HG02973 (cell line): ENCODE measurements around the gene DNAJC15.

Experiments
- ATAC-seq: cut with Tn5 transposase; IDR thresholded peaks from one replicate; pipeline ENCODE4 v1.9.1; 2021; ENCODE audit warnings: moderate library complexity; ENCODE audit not compliant: unreplicated experiment

Gene DNAJC15

DNA sequence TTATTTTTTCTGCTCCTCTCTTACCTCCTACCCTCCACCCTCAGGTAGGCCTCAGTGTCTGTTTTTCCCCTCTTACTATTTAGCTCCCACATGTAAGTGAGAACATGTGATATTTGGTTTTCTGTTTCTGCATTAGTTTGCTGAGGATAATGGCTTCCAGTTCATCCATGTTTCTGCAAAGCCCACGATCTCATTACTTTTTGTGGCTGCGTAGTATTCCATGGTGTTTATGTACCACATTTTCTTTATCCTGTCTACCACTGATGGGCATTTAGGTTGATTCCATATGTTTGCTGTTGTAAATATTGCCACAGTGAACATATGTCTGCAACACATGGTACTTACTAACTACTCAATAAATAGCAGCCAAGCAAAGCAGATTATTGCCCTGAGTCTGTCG is 56.8 kb downstream of the DNAJC15 start:
- no peak for ATAC-seq

DNA sequence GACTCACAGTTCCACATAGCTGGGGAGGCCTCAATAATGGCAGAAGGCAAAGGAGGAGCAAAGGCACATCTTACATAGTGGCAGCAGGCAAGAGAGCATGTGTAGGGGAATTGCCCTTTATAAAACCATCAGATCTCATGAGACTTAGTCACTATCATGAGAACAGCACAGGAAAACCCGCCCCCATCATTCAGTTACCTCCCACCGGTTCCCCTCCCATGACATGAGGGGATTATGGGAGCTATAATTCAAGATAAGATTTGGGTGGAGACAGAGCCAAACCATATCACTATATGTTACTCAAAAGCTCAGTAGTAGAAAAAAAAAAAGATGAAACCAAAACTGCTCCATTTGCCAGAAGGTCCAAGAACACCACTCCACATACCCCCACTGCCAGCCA is 58.5 kb downstream of the DNAJC15 start:
- ATAC-seq: no peak

DNA sequence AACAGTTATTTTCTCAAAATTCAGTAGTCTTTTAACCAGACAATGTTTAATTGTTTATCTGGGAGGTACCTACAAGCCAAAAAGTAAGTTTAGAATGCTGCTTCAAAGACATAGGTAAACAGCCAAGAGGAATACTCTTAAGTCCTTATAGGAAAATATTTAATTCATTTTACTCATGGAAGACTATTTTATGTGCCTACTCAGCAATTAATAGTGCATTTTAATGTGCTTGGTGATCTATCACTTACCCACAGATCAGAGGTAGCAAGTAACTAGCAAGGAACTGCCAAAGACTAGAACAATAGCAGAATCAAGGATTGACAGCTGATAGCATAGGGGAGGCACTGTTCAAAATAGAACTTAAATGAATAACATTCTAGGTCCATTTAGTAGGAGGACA is 60.4 kb downstream of the DNAJC15 start:
- ATAC-seq: no peak

DNA sequence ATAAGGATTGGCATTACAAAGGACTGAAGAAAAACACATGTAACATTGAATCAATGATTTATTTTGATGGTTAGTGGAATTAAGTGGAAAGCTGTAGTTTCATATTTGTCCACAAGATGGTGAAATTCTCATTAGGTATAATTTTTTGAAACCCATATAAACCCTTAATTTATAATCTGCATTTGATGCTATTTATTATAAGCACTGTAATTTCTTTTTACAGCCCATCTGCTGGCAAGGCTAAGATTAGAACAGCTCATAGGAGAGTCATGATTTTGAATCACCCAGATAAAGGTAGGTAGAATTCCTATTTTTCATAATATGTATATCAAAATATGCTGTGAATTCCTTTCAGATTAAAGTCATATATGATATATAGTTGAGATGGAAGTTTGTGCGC is 62.2 kb downstream of the DNAJC15 start:
- ATAC-seq: no peak

DNA sequence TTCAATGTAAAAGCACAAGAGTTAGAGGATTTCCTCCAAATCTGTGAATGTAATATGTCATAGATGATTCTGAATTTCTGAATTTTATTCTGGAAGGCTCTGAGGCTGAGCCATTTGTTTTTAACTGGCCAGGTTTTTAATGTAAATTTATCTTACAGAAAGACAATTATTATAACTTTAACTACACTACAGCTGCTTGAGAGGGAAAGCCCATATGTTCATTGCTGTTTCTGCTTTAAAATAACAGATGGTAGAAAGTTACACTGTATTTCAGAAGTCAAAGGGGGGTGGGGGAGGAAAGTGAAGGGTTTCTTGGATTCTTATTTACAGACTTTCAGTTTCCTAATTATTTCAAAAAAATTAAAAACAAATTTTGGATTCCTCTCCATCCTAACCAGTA is 62.8 kb downstream of the DNAJC15 start:
- ATAC-seq: no peak

DNA sequence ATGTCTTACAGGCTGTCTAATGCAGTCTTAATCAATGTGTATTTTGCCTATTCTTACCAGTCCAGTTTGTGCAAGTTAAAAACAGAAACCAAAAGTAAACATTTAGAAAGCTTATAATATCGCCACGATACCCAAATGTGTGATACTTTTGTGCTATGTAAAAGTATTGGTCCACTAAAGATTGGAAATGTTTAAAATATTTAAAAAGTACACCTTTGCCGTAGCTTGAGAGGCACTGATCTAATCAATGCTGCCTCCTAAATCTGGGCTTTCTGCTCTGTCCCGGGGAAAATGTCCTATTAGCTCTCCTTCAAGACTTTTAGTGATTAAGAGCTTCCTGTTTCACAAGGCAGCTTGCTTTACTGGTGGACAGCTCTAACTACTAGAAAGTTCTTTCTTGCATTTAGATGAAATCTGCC is 64.7 kb downstream of the DNAJC15 start:
- no peak for ATAC-seq

DNA sequence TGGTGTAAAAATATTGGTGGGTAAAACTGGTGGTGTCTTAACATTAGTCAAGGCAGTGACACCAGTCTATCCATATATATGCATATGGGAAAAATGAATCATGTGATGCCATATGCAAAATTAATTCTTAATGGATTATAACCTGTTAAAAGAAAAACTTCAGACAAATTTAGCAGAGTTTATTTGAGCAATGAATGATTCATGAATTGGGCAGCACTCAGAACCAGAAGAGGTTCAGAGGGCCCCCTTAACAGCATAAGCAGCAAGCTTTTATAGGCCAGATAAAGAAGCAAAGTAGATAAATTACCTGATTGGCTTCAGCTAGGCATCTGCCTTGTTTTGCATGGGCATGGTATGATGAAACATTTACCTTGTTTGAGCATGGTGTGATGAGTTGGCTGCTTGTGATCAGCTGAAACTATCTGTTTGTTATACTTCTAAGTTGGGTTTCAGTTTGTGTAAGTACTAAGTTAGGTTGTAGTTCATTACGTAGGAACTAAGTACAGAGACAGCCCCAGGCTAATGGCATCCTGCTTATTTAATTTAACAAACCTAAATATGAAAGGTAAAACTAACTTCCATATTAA is 66.6 kb downstream of the DNAJC15 start:
- ATAC-seq: no peak

DNA sequence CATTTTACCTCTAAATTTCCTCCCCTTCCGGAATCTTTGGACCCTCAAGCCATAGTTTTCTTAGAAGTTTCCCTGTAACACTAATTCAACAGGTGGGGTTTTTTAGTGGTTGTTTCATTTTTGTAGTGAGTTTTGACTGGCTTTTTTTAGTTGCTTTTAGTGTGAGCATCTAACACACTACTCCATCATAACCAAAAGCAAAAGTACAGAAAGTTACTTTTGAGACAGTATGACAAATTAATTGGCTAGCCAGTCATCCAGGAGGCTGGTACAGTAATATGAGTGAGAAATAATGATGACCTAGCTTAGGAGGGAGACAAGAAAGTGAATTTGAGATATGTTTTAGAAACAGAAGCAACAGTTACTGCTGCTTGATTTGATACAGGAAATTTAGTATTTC is 71.5 kb downstream of the DNAJC15 start:
- ATAC-seq: peak; percentile 98

DNA sequence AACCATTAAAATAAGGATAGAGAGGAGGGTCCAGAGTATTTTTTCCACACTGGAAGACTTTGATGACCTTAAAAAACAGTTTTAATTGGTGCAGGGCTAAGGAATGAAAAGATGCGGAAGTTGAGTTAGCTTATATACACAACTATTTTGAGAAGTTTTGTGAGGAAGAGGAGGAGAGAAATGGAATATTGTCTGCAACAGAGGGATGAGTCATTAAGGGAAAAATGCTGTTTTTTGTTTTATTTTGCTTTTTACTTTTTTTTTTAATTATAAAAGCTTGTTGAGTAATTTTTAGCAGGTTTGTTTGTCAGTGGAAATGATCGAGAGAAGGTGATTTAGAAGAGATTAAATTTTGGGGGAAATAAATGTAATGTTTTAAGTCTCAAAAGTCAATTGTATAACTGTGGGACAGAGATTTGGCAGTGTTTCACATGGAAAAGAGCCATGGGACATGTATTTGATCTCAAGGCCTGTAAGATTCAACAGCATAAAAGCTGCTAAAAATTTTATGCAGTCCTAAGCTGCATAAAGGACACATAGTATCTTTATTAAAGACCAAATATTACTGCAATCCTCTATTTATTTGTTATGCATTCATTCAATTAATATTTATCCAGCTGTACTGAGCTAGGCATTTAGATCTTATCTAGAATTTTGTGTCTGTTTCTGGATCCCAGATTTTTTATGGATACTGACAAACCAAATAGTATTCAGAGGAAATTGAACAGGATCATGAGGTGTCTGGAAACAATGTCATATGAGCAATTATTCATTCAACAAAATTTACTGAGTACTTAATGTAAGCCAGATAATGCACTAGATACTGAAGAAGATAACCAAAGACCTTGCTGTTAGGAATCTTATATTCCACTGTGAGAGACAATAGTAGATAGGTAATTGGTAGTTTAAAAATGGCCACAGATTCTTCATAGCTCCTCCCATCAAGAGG is 72.7 kb downstream of the DNAJC15 start:
- no peak for ATAC-seq

DNA sequence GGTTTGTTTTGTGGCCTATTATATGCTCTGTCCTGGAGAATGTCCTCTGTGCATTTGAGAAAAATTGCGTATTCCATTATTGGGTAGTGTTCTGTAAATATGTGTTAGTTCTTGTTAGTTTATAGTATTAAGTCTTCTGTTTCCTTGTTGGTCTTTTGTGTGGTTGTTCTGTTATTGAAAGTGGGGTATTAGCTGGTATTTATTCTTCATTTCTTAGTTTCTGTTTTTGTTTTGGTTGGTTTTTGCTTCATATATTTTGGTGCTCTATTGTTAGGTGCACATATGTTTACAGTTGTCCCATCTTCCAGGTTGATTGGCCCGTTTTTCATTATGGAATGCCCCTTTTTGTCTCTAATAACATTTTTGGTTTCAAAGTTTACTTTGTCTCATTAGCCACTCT is 77.3 kb downstream of the DNAJC15 start:
- ATAC-seq: no peak

DNA sequence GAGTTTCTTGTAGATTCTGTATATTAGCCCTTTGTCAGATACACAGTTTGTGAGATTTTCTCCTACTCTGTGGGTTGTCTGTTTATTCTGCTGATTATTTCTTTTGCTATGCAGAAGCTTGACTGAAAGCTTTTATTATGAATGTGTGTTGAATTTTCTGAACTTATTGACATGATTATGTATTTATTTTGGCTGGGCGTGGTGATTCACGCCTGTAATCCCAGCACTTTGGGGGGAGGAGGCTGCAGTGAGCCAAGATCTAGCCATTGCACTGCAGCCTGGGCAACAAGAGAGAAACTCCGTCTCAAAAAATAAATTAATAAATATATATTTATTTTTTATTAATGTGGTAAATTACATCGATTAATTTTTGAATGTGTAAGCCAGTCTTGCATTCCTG is 78.9 kb downstream of the DNAJC15 start:
- ATAC-seq: no peak

DNA sequence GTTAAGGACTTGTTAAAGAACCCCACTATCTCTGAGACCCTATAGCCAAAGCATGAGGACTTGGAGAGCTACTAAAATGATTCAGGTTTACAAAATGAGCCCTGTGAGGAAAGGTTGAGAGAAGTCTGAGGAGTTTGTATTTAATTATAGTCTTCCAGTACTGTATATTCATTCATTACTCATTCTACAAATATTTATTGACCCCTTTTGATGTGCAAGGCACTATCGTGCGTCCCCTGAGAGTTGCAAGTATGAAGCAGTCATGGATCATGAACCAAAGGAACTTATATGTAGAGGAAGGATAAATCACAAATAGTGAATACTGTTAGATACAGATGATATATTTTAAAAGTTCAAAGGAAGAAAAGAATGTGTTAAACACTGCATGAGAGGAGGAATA is 84.4 kb downstream of the DNAJC15 start:
- ATAC-seq: no peak

DNA sequence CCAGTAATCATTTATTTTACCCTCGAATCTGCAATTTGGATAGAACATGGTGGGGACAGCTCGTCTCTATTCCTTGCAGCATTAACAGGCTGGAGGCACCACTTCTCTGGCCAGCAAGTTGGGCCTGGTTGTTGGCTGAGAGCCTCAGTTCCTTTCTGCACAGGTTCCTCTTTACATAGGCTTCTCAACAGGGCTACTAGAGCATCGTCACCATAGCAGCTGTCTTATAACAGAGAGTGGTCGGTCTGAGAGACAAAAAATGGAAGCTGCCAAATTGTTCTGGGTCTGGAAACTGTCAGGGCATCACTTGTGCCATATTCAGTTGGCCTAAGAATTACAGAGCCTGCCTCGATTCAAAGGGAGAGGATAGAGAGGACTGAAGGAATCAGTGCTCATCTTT is 86.7 kb downstream of the DNAJC15 start:
- no peak for ATAC-seq

DNA sequence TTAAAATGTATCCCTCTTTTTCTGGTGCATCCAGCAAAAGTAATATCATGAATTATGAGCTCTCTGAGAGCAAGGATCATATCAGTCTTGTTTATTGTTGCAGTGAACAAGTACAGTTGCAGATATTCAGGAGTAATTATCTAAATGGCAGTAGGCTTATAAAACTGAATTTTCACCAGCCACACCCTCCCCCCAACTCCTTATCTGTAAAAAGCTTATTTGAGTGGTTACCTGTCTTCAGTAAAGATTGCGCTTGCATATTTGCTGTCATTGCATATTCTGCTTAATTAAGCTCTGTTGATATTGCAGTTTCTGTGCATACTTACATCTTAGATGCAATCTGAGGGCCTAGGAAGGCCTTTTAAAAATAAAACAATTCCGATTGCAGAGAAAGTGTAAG is 87.3 kb downstream of the DNAJC15 start:
- ATAC-seq: no peak

DNA sequence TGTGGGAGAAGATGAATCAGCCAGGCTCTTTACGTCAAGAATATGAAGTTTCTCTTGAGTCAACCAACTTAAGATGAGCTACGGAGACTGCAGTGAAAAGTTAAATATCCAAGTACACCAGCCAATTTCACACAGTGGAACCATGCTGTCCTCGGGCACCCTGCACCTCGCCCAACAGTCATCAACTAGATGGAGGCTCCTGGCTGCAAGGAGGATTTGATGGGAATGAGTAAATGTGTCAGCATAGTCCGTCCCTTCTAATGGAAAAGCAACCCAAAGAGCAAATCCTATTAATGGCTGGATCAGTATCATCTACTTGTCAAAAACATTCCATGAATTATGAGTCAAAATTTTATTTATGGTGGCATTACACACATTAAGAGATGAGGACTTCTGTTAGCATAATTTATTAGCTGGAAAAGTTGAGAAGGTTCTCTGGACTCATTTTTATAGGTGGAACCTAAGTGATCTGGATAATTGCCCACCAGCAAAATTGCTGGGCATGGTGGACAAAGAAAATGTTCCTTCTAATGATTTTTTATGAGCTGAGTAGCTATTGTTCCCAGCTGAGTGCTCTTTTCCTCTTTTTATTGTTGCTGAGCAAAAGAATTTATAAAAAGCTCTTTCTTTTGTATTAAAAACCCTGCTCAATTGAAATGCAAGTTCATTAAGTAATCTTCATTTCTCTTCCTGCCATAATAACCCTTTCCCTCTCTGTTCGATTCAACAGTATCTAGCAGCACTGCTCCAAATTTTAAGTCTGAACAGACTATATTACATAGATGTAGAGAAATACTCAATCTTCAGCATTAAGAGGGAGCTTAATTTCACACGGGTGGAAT is 88.4 kb downstream of the DNAJC15 start:
- no peak for ATAC-seq

DNA sequence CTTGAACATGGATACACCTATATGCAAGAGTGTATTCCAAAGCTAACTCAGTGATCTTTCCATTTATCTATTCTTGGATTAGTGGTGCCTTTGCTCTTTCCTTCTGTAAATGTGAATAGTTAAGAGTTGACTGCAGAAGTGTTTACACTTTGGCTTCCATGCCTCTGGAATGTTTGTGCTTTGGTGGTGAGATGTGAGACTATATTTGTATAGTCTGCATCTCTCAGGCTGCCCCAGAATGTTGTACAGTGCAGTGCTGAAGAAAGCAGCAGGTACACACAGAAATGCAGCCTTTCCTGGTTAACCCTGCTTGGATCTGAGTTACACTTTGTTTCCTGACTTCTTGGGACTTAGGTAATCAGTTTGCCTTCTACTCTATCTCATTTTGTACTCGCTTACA is 90.2 kb downstream of the DNAJC15 start:
- no peak for ATAC-seq

DNA sequence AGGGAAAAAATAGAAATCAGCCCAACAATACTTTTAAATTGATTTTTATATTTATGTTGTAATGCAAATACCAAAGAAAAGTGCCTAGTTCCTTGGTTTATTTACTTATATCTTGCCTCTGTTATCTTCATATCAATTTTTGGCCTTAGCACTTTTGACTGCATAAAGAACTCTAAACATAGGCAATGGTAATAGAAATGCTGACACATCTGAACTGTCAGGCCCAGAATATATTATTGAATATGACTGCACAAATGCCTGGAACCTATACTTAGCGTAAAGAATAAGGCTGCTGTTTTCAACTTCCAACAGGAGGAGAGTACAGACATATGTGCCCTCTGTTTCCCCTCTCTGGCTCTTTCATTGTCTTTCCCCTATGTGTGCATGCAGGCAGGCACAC is 91.1 kb downstream of the DNAJC15 start:
- no peak for ATAC-seq

DNA sequence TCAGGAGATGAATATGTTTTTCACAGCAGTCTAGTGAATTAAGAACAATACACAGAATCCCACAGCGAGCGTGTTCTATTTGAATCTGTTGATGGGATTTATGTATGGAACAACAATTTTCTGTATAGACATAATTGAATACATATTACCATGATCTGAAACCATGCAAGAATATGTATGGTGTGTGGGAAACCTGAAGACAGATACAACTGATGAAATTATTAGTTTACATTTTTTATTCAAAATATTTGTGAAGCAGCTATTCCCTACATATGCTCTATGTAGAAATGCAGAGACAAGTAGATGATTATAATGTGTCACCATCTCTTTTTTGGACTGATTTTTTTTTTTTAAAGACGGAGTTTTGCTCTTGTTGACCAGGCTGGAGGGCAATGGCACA is 91.8 kb downstream of the DNAJC15 start:
- no peak for ATAC-seq

DNA sequence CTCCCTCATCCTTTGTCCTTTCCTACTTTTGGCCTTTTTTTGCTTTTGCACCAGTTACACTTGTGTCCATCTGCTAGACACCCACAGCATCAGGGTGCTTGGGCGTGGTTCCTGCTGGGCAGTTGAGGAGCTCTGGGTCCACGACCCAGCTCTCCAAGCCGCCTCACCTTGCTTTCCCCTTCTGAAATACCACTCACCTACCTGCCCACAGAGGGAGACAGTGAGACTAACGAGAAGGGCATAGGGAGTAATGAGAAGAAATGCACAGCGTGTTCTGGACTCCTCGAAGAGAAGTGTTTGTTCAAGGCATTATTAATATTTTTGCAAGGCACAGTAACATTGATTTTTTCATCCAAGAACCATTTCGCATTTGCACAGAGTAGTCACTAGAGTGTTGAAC is 92.9 kb downstream of the DNAJC15 start:
- ATAC-seq: no peak

DNA sequence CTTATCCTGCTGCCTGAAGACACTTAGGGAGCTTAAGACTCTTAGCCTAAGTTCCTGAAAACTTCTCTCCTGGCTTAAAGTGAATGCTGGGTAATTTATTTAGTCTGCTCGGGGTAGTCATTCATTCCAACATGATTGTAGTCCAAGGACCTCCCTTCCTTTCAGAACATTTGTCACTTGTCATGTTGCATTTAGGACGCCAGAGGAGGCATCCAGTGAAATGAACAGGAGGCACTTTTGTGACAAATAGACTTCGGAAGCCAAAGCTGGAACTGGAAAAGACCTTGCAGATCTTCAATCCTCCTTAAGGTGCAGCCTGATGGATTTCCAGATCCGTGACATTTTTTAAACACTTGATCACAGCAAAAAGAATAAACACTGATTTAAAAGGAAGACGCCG is 95.1 kb downstream of the DNAJC15 start:
- ATAC-seq: no peak

DNA sequence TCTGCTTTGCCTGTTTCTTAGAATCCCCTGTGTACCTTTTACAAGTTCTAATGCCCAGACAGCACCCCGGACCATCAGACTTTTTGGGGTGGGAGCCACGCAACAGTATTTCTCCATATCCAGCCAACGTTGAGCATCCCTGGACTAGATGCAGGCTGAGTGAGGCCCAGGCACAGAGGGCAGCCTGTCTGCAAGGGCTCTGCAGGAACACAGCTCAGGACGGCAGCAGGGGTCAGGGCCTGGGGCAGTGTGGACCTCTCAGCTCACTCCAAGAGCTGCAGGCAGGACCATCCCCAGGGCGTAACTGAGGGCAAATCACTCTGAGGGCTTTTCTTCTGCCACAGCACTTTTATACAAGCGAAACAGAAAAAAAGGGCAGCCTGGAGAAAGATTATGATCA is 95.8 kb downstream of the DNAJC15 start:
- ATAC-seq: no peak

DNA sequence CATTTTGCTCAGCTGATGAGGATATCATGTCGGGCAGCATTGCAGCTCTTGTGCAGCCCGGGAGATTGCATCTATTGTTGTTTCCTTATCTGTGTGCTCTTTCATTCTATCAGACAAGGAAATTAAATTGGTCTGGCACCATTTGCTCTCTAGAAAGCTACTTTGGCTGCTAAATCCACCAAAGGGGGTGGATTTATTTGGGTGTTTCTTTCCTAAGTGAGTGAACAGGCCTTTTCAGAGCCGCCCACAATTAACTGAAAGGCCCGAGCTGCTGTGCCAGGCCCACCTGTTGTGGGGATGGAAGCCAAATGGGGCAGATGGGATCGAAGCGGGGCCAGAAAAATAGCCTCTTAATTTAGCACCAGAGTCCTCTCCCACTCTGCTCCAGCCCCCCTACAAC is 99.4 kb downstream of the DNAJC15 start:
- no peak for ATAC-seq
